HepG2 (cell line): ENCODE measurements around the gene GDPGP1. TPM values are rescaled to one million over a fixed set of nuclear protein-coding genes. Genes with fewer than 3 reads are reported as not detected.

Source experiments
- ATAC-seq: fragments of 200-7000 bp; cut with Tn5 transposase; 3 replicates; pipeline ENCODE4 v1.9.1; 2020; ENCODE audit warnings: mild to moderate bottlenecking, moderate library complexity
- BruUV-seq: library from RNA; stranded (reverse); fragments of 400-500 nt; replicated peaks from 2 replicates; lab custom pipeline; 2021; lab: Mats Ljungman, UMichigan
- CTCF ChIA-PET: fragments of 300-600 bp; formaldehyde crosslinking; extraction: SDS; loops from one replicate; lab custom pipeline; 2021; ENCODE audit warnings: low total read pairs, inconsistent platforms, low intra/inter-chr PET ratio; lab: Yijun Ruan, JAX
- POLR2A ChIA-PET: fragments of 350-600 bp; sonication (Branson Sonifier 250); formaldehyde crosslinking; loops from one replicate; lab custom pipeline; 2020; ENCODE audit warnings: antibody characterized with exemption, inconsistent platforms; lab: Yijun Ruan, JAX
- DNase-seq: peaks from one replicate; pipeline ENCODE4 v3.0.0-alpha.2; 2015; ENCODE audit warnings: low spot score
- FAIRE-seq: peaks from 3 replicates; lab custom pipeline; 2011; peaks lifted over from hg19 to GRCh38; lab: Jason Lieb, UNC
- H2AFZ ChIP-seq: one replicate; pipeline ENCODE4 v1.6.1; 2011; ENCODE audit warnings: low read length, inconsistent platforms
- H3K27ac ChIP-seq: fragments of 300-600 bp; 3 replicates; pipeline ENCODE4 v1.8.0; 2011; ENCODE audit warnings: mixed run types, mild to moderate bottlenecking, mixed read lengths, low read length, inconsistent platforms; ENCODE audit not compliant: insufficient read depth; ENCODE audit errors: extremely low read length
- H3K27me3 ChIP-seq, 2 experiments: fragments of 200-600 bp in 1 of 2; 2 replicates in 1 of 2; 3 replicates in 1 of 2; pipeline versions ENCODE4 v1.6.0 to v1.8.0; 2011; ENCODE audit warnings: low read length in 2 of 2, mild to moderate bottlenecking in 2 of 2, moderate library complexity in 2 of 2, inconsistent platforms in 1 of 2; ENCODE audit not compliant: insufficient read depth in 2 of 2, control insufficient read depth in 1 of 2
- H3K36me3 ChIP-seq, 2 experiments: fragments of 200-600 bp in 1 of 2; replicated peaks in 1 of 2; 2 replicates in 1 of 2; 3 replicates in 1 of 2; pipeline versions ENCODE4 v1.5.1 to v1.8.0; 2011; ENCODE audit warnings: low read length in 2 of 2, inconsistent platforms in 1 of 2; ENCODE audit not compliant: insufficient read depth in 2 of 2, control insufficient read depth in 1 of 2
- H3K4me1 ChIP-seq: 2 replicates; pipeline ENCODE4 v1.5.1; 2012; ENCODE audit warnings: low read length, inconsistent platforms; ENCODE audit not compliant: insufficient read depth
- H3K4me2 ChIP-seq: 2 replicates; pipeline ENCODE4 v1.6.0; 2011; ENCODE audit warnings: low read depth, low read length, inconsistent platforms
- H3K4me3 ChIP-seq, 3 experiments: fragments of 200-600 bp in 1 of 3; sonication (generic), shearing (Covaris generic) in 1 of 3; replicated peaks in 1 of 3; 2 replicates each; pipeline ENCODE4 v1.5.1; 2011 to 2016; ENCODE audit warnings: low read length in 3 of 3, inconsistent platforms in 2 of 3, low read depth in 2 of 3, mild to moderate bottlenecking in 2 of 3, control low read depth in 1 of 3, mixed read lengths in 1 of 3; ENCODE audit not compliant: insufficient read depth in 1 of 3
- H3K79me2 ChIP-seq: one replicate; pipeline ENCODE4 v1.6.1; 2011; ENCODE audit warnings: low read length, inconsistent platforms; ENCODE audit not compliant: insufficient read depth
- H3K9ac ChIP-seq: 2 replicates; pipeline ENCODE4 v1.6.0; 2011; ENCODE audit warnings: mild to moderate bottlenecking, low read depth, low read length, inconsistent platforms; ENCODE audit not compliant: insufficient read depth
- H3K9me3 ChIP-seq: 2 replicates; pipeline ENCODE4 v1.5.1; 2012; ENCODE audit warnings: mild to moderate bottlenecking, low read length
- H4K20me1 ChIP-seq: 2 replicates; pipeline ENCODE4 v1.6.0; 2011; ENCODE audit warnings: inconsistent platforms, mild to moderate bottlenecking, low read length, moderate library complexity; ENCODE audit not compliant: insufficient read depth
- ARNTL ChIP-seq: sonication (generic); formaldehyde crosslinking; IDR thresholded peaks from 2 replicates; pipeline ENCODE4 v1.4.0; 2020; ENCODE audit warnings: mild to moderate bottlenecking, missing genetic modification reagents
- ATF5 ChIP-seq: sonication (generic); formaldehyde crosslinking; IDR thresholded peaks from 2 replicates; pipeline ENCODE4 v1.4.0; 2020; ENCODE audit warnings: mild to moderate bottlenecking, low read depth, missing genetic modification reagents
- GLI4 ChIP-seq: sonication (generic); formaldehyde crosslinking; IDR thresholded peaks from 2 replicates; pipeline ENCODE4 v1.5.1; 2020; ENCODE audit warnings: missing genetic modification reagents, mild to moderate bottlenecking, moderate library complexity, borderline replicate concordance
- KLF11 ChIP-seq: IDR thresholded peaks from 2 replicates; pipeline ENCODE4 v1.6.1; 2016; ENCODE audit warnings: missing compliant biosample characterization
- MTF2 ChIP-seq: sonication (generic); formaldehyde crosslinking; IDR thresholded peaks from 2 replicates; pipeline ENCODE4 v1.5.0; 2020; ENCODE audit warnings: missing genetic modification reagents, borderline replicate concordance
- MXI1 ChIP-seq: IDR thresholded peaks from 3 replicates; pipeline ENCODE4 v1.6.1; 2012; ENCODE audit warnings: low read depth, low read length, inconsistent platforms, borderline replicate concordance
- NR1H2 ChIP-seq: sonication (generic); formaldehyde crosslinking; IDR thresholded peaks from 2 replicates; pipeline ENCODE4 v1.8.1; 2022; ENCODE audit warnings: low read depth, missing genetic modification reagents, borderline replicate concordance
- NR3C1 ChIP-seq: sonication (generic); formaldehyde crosslinking; IDR thresholded peaks from 2 replicates; pipeline ENCODE4 v1.4.0; 2020; ENCODE audit warnings: missing genetic modification reagents
- PRPF4 ChIP-seq: fragments of 200-400 bp; formaldehyde crosslinking; IDR thresholded peaks from 2 replicates; pipeline ENCODE4 v1.6.1; 2016; ENCODE audit warnings: low read length, low read depth; ENCODE audit not compliant: poor library complexity, severe bottlenecking
- SALL2 ChIP-seq: sonication (generic); formaldehyde crosslinking; IDR thresholded peaks from 2 replicates; pipeline ENCODE4 v1.8.1; 2023; ENCODE audit warnings: mild to moderate bottlenecking, missing genetic modification reagents, inconsistent platforms
- TBX3 ChIP-seq: fragments of 450-650 bp; IDR thresholded peaks from 2 replicates; pipeline ENCODE4 v1.6.1; 2017; ENCODE audit warnings: antibody characterized with exemption, mild to moderate bottlenecking, inconsistent platforms, borderline replicate concordance
- ZKSCAN5 ChIP-seq: sonication (generic); formaldehyde crosslinking; IDR thresholded peaks from 2 replicates; pipeline ENCODE4 v1.5.1; 2020; ENCODE audit warnings: mild to moderate bottlenecking, missing genetic modification reagents
- ZNF17 ChIP-seq: sonication (generic); formaldehyde crosslinking; IDR thresholded peaks from 2 replicates; pipeline ENCODE4 v1.5.0; 2020; ENCODE audit warnings: mild to moderate bottlenecking, missing genetic modification reagents
- ZNF296 ChIP-seq: sonication (generic); formaldehyde crosslinking; conservative IDR thresholded peaks from 2 replicates; pipeline ENCODE4 v1.5.0; 2020; ENCODE audit warnings: mild to moderate bottlenecking, missing genetic modification reagents
- ZNF326 ChIP-seq: sonication (generic); formaldehyde crosslinking; IDR thresholded peaks from 2 replicates; pipeline ENCODE4 v1.4.0; 2020; ENCODE audit warnings: missing genetic modification reagents, borderline replicate concordance
- ZNF547 ChIP-seq: sonication (generic); formaldehyde crosslinking; IDR thresholded peaks from 2 replicates; pipeline ENCODE4 v1.5.1; 2020; ENCODE audit warnings: mild to moderate bottlenecking, missing genetic modification reagents
- ZNF639 ChIP-seq: conservative IDR thresholded peaks from 2 replicates; pipeline ENCODE4 v1.6.1; 2018; ENCODE audit warnings: missing genetic modification reagents
- WGBS: methylation state at CpG from one replicate; pipeline ENCODE4 v1.1.6; 2017; ENCODE audit warnings: low lambda C conversion rate; 5-methylcytosine and 5-hydroxymethylcytosine counted together
- in situ Hi-C: cut with HindIII; loops from 2 replicates; pipeline ENCODE4 v1.10.0; 2017; ENCODE audit warnings: low pct_unique_long_range_greater_than_20kb; ENCODE audit not compliant: extremely low pct_ligation_motif_present
- intact Hi-C: fragments of 100-400 bp; cut with micrococcal nuclease; formaldehyde crosslinking; loops from one replicate; pipeline ENCODE4 v1.10.0; 2022; ENCODE audit not compliant: unreplicated experiment
- polyA plus RNA-seq, 8 experiments: library from polyadenylated mRNA; depleted of rRNA in 3 of 8; stranded (reverse) in 7 of 8; unstranded in 1 of 8; fragments of >200 nt; fragmentation: Illumina TruSeq in 4 of 8; extraction: Trizol in 4 of 8; gene quantifications; 2 replicates each; pipeline versions ENCODE4 v1.2.1 to v1.2.3, GENCODE V29; 2011 to 2016; ENCODE audit warnings: low read depth in 4 of 8, missing spikeins in 1 of 8, mixed read lengths in 1 of 8; ENCODE audit not compliant: insufficient read depth in 1 of 8
- total RNA-seq, 5 experiments: library from RNA; depleted of rRNA; stranded (reverse); fragments of >200 nt; fragmentation: Illumina TruSeq; extraction: Trizol; gene quantifications; 2 replicates each; pipeline ENCODE4 v1.2.3, GENCODE V29; 2016; ENCODE audit warnings: low read depth in 1 of 5
- TF ChIP-seq, protein P1 (sequence below): sonication (generic); formaldehyde crosslinking; IDR thresholded peaks from 2 replicates; pipeline ENCODE4 v1.4.0; 2020; ENCODE audit warnings: missing genetic modification reagents

GDPGP1 gene
- total and polyA plus RNA-seq, 2 of the 13 experiments (the other 11 are each of a cell fraction or from before 2014, with no cell fraction given) = 1.5 to 4.3 TPM

GRCh38 chr15:90240856-90241255 is 6.8 kb downstream of the GDPGP1 start:
- Histone ChIP-seq H3K4me1 (peaks cover 16% of the 10 kb centered on the region), H3K4me3 (no peak overlapping the region), H3K79me2 (no peaks in the 10 kb centered on the region), H3K9me3 (no peaks in the 10 kb centered on the region), H3K27me3 (no peaks in the 10 kb centered on the region), H2AFZ (no peak overlapping the region), H3K9ac (no peak overlapping the region), H3K36me3 (peaks cover 0 to 12% of the 10 kb centered on the region in 2 experiments; a peak in 2 of 5 replicates), H3K4me2 (no peak overlapping the region), H3K27ac (no peak overlapping the region), H4K20me1 (no peaks in the 10 kb centered on the region)
- BruUV-seq = no TSS peak
- intact Hi-C loops (no loop called here), in situ Hi-C loops (no loop called here)
- DNase-seq (no peak), ATAC-seq (no peak), FAIRE-seq (no peak)
- CTCF ChIA-PET = no interaction called here
- POLR2A ChIA-PET = interaction anchor here (1.5 kb wide), 1 partner anchor 12 kb away, joined by 3 read pairs; no protein-coding TSS in a partner anchor
- 95% methylated on average over 3 of the region's 8 CpGs for WGBS
- no peak for TF ChIP-seq SALL2 (CRISPR knock-in tag)
- no peak for TF ChIP-seq NR3C1 (CRISPR knock-in tag)
- TF ChIP-seq, protein P1, sequence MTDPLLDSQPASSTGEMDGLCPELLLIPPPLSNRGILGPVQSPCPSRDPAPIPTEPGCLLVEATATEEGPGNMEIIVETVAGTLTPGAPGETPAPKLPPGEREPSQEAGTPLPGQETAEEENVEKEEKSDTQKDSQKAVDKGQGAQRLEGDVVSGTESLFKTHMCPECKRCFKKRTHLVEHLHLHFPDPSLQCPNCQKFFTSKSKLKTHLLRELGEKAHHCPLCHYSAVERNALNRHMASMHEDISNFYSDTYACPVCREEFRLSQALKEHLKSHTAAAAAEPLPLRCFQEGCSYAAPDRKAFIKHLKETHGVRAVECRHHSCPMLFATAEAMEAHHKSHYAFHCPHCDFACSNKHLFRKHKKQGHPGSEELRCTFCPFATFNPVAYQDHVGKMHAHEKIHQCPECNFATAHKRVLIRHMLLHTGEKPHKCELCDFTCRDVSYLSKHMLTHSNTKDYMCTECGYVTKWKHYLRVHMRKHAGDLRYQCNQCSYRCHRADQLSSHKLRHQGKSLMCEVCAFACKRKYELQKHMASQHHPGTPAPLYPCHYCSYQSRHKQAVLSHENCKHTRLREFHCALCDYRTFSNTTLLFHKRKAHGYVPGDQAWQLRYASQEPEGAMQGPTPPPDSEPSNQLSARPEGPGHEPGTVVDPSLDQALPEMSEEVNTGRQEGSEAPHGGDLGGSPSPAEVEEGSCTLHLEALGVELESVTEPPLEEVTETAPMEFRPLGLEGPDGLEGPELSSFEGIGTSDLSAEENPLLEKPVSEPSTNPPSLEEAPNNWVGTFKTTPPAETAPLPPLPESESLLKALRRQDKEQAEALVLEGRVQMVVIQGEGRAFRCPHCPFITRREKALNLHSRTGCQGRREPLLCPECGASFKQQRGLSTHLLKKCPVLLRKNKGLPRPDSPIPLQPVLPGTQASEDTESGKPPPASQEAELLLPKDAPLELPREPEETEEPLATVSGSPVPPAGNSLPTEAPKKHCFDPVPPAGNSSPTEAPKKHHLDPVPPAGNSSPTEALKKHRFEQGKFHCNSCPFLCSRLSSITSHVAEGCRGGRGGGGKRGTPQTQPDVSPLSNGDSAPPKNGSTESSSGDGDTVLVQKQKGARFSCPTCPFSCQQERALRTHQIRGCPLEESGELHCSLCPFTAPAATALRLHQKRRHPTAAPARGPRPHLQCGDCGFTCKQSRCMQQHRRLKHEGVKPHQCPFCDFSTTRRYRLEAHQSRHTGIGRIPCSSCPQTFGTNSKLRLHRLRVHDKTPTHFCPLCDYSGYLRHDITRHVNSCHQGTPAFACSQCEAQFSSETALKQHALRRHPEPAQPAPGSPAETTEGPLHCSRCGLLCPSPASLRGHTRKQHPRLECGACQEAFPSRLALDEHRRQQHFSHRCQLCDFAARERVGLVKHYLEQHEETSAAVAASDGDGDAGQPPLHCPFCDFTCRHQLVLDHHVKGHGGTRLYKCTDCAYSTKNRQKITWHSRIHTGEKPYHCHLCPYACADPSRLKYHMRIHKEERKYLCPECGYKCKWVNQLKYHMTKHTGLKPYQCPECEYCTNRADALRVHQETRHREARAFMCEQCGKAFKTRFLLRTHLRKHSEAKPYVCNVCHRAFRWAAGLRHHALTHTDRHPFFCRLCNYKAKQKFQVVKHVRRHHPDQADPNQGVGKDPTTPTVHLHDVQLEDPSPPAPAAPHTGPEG (CRISPR knock-in tag) = no peak
- no peak for TF ChIP-seq ZNF639 (CRISPR knock-in tag)
- no peak for TF ChIP-seq ZNF547 (CRISPR knock-in tag)
- no peak for TF ChIP-seq KLF11 (CRISPR knock-in tag)
- no peak for TF ChIP-seq ZNF296 (CRISPR knock-in tag)
- no peak for TF ChIP-seq ZNF17
- TF ChIP-seq NR1H2 (CRISPR knock-in tag) = no peak
- no peak for TF ChIP-seq GLI4
- TF ChIP-seq ATF5 (CRISPR knock-in tag) = no peak
- no peak for TF ChIP-seq ARNTL (CRISPR knock-in tag)
- TF ChIP-seq ZNF326 (CRISPR knock-in tag) = no peak
- TF ChIP-seq ZKSCAN5 (CRISPR knock-in tag) = no peak
- no peak for TF ChIP-seq PRPF4
- TF ChIP-seq MXI1 = no peak
- TF ChIP-seq TBX3 = no peak
- no peak for TF ChIP-seq MTF2 (CRISPR knock-in tag)
